Uterus (tissue), 2 donors: ENCODE results near the gene CHMP6.

Experiments
- CTCF ChIP-seq, 4 experiments: fragments of 200-600 bp in 2 of 4; fragments of 450-650 bp in 2 of 4; sonication (generic) in 2 of 4; IDR thresholded peaks; one replicate each; pipeline ENCODE4 v1.5.1; 2016 to 2019; ENCODE audit warnings: antibody characterized with exemption in 4 of 4, mild to moderate bottlenecking in 2 of 4, moderate library complexity in 1 of 4
- POLR2A ChIP-seq, 2 donors: fragments of 450-650 bp; IDR thresholded peaks; one replicate each; pipeline ENCODE4 v1.6.1; 2016; ENCODE audit warnings: antibody characterized with exemption in 2 of 2, mild to moderate bottlenecking in 1 of 2, moderate library complexity in 1 of 2

GRCh38 chr17:80960797-80961452 lies 30.7 kb upstream of the CHMP6 start:
- TF ChIP-seq CTCF (IDR thresholded peaks at IDR 0.05) (no peak), POLR2A (IDR thresholded peaks at IDR 0.05) (no peak)
